GM06990 (cell line): ENCODE measurements around the gene MX2.
"Not testable (repeated sequence)": the region's sequence is repeated elsewhere in the genome, so short reads cannot be mapped to it uniquely, and the experiment has no call there.

ENCODE experiments used
- DNase-seq: peaks from one replicate; pipeline ENCODE4 v3.0.0-alpha.2; 2011; ENCODE audit not compliant: insufficient read length; ENCODE audit errors: extremely low read depth
- H3K27me3 ChIP-seq: replicated peaks from 2 replicates; pipeline ENCODE4 v1.6.0; 2011; ENCODE audit warnings: low read length; ENCODE audit not compliant: control insufficient read depth, insufficient read depth
- H3K36me3 ChIP-seq: 2 replicates; pipeline ENCODE4 v1.5.1; 2011; ENCODE audit warnings: low read length; ENCODE audit not compliant: control insufficient read depth, insufficient read depth
- H3K4me3 ChIP-seq: replicated peaks from 2 replicates; pipeline ENCODE4 v1.5.1; 2011; ENCODE audit warnings: low read depth, mild to moderate bottlenecking, control low read depth, low read length
- TF ChIP-seq, protein P1 (sequence below): IDR thresholded peaks from 2 replicates; pipeline ENCODE4 v1.5.1; 2011; ENCODE audit warnings: low read length, control low read depth, mild to moderate bottlenecking, inconsistent platforms; ENCODE audit not compliant: insufficient read depth, poor library complexity, severe bottlenecking

The MX2 gene

DNA sequence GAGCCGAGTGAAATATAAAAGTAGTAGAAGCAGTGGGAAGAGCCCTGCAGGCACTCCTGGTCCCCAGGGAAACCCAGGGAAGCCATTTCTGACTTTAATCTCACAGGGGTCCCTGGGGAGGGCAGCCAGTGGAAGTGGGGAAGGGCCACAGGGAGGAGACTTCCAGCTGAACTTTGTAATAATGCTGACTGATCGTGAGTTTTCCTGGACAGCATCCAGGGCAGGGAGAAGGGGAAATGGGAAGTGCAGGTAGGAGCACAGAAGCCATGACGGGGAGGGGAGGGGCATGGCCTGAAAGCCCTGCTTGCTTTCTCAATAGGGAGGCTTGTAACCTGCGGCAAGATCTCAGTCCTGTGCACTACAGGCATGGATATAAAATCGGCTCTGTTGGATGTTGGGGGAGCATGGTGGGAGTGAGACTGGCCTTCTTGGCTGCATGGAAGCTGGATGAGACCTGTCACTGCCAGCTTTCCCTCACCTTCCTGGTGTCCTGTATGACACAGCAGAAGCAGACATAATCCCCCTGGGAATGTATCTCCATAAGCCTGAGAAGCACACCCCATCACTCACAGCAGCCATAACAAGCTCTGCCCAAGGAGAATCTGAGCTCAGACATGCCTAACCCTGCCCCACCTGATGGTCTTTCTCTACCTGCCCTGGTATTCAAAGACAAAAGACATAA, 49.1 kb downstream of the MX2 start:
- Histone ChIP-seq H3K4me3 (no peak overlapping the region), H3K36me3 (peaks cover 6% of the 10 kb centered on the region)
- TF ChIP-seq, protein P1, sequence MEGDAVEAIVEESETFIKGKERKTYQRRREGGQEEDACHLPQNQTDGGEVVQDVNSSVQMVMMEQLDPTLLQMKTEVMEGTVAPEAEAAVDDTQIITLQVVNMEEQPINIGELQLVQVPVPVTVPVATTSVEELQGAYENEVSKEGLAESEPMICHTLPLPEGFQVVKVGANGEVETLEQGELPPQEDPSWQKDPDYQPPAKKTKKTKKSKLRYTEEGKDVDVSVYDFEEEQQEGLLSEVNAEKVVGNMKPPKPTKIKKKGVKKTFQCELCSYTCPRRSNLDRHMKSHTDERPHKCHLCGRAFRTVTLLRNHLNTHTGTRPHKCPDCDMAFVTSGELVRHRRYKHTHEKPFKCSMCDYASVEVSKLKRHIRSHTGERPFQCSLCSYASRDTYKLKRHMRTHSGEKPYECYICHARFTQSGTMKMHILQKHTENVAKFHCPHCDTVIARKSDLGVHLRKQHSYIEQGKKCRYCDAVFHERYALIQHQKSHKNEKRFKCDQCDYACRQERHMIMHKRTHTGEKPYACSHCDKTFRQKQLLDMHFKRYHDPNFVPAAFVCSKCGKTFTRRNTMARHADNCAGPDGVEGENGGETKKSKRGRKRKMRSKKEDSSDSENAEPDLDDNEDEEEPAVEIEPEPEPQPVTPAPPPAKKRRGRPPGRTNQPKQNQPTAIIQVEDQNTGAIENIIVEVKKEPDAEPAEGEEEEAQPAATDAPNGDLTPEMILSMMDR, result no peak

DNA sequence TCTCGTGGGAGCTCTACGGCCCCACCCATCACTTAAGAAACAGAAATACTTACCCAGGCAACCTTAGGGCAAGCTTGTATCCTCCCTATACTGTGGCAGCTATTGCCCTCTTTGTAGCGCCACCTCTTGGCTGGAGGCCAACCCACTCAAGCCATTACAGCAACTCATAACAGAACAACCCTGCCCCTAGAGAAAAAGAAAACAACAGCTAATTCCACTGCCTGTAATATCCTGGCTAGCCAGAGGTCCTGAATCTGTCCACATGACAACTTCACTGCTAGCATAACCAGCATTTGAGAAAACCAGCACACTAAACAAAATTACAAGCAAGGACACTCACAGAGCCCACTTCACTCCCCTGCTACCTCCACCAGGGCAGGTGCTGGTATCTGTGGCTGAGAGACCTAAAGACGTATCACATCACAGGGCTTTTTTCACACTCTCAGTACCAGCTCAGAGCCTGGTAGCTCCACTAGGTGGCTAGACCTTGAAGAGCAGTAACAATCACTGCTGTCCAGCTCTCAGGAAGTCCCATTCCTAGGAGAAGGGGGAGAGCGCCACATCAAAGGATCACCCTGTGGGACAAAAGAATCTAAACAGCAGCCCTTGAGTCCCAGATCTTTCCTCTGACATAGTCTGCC, 49.7 kb downstream of the MX2 start:
- peaks cover 5% of the 10 kb centered on the region for H3K36me3 ChIP-seq
- H3K4me3 ChIP-seq, result no peak overlapping the region
- DNase-seq, result no peak
- H3K27me3 ChIP-seq, result no peaks in the 10 kb centered on the region
- TF ChIP-seq, protein P1, result peak; percentile 20

More for the DNA sequence above, 49.1 kb downstream of the MX2 start:
- no peaks in the 10 kb centered on the region for H3K27me3 ChIP-seq
- DNase-seq, result no peak

DNA sequence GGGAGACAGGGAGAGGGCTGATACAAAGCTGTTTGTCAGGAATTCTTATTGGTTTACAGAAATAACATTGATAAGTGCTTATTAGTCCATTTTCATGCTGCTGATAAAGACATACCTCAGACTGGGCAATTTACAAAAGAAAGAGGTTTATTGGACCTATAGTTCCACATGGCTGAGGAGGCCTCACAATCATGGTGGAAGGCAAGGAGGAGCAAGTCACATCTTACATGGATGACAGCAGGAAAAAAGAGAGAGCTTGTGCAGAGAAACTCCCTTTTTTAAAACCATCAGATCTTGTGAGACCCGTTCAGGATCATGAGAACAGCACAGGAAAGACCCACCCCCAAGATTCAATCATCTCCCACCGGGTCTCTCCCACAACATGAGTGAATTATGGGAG, 55.7 kb downstream of the MX2 start:
- H3K36me3 ChIP-seq, H3K27me3 ChIP-seq, DNase-seq, H3K4me3 ChIP-seq: not testable (repeated sequence)

DNA sequence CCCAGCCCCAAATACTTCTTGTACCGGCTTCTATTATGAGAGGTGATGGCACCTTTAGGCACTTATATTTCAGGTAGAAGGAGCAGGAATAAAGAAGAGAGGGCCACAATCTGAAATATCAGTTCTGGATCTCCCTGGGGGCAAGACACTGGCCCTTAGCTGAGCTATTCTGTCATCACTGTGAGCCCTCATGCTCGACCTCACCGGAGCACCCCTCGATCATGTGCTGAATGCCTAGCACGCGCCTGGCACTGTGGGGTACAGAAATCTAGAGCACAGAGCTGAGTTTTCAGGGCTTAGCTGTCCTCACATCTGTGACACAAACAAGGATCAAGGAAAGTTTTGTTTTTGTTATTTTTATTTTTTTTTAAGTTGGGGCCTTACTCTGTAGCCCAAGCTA, 56.6 kb downstream of the MX2 start:
- H3K4me3 ChIP-seq, result no peak overlapping the region
- DNase-seq, result no peak
- H3K36me3 ChIP-seq, result no peaks in the 10 kb centered on the region
- H3K27me3 ChIP-seq, result no peaks in the 10 kb centered on the region
- TF ChIP-seq, protein P1, result no peak

DNA sequence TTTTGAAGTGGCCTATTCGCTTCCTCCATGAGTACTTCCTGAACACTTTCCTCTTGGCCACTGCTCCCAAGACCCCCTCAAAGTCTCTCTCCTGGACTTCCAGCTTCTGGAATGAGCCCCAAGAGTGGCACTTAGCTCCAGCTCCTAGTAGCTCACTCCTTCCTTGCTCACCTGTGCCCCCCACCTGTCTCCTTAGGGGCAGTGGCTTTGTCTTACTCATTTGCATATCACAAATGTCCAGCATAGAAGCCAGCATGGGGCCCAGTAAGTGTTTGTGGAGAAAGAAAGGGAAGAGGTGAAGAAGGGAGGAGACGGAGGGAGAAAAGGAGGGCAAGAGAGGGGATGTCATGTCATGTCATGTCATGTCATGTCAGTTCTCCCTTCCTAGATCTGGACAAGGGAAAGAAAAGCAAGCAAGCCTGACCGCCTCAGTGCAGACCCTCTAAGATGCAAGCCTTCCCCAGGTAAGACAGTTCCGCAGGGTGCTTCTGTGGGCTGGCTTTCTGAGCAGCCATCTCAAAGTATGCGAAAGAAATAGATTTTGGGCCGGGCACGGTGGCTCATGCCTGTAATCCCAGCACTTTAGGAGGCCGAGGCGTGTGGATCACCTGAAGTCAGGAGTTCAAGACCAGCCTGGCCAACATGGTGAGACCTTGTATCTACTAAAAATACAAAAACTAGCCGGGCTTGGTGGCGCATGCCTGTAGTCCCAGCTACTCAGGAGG, 57.3 kb downstream of the MX2 start:
- TF ChIP-seq, protein P1, result no peak
- Histone ChIP-seq H3K27me3 (no peaks in the 10 kb centered on the region), H3K4me3 (no peak overlapping the region), H3K36me3 (no peaks in the 10 kb centered on the region)
- no peak for DNase-seq
